ENCODE measurements around the gene CCDC196.

- TF ChIP-seq POLR2AphosphoS5 (IDR thresholded peaks at IDR 0.05; ENCODE audit: low read depth, low read length) (no peak), EP300 (IDR thresholded peaks at IDR 0.05; ENCODE audit: borderline replicate concordance in 1 of 2, low read depth in 1 of 2, low read length in 1 of 2) (no peak), CTCF (IDR thresholded peaks at IDR 0.05) (no peak), CHD2 (IDR thresholded peaks at IDR 0.05; ENCODE audit: low read length, partially characterized antibody) (no peak), EZH2phosphoT487 (IDR thresholded peaks at IDR 0.05; ENCODE audit: borderline replicate concordance, low read depth) (no peak), REST (IDR thresholded peaks at IDR 0.05; ENCODE audit: low read depth, low read length) (no peak), RFX5 (IDR thresholded peaks at IDR 0.05; ENCODE audit: low read length) (no peak), MXI1 (IDR thresholded peaks at IDR 0.05; ENCODE audit: low read depth, low read length) (no peak), GABPA (IDR thresholded peaks at IDR 0.05; ENCODE audit: low read depth) (no peak), MEF2A (IDR thresholded peaks at IDR 0.05; ENCODE audit: borderline replicate concordance, low read depth) (no peak), MAX (IDR thresholded peaks at IDR 0.05; ENCODE audit: low read depth) (no peak)
These were observed 25.7 kb downstream of the CCDC196 start for GRCh38 chr14:66511849-66512248.
